Measurements from ENCODE around the gene VTA1. TPM values are rescaled to one million over a fixed set of nuclear protein-coding genes. Genes with fewer than 3 reads are reported as not detected.
"Not testable (repeated sequence)": the region's sequence is repeated elsewhere in the genome, so short reads cannot be mapped to it uniquely, and the experiment has no call there.

Gene VTA1
- total and polyA plus RNA-seq, 2 of the 8 experiments (the other 6 are each of a cell fraction or from before 2014, with no cell fraction given): 63.6 to 67.0 TPM

DNA sequence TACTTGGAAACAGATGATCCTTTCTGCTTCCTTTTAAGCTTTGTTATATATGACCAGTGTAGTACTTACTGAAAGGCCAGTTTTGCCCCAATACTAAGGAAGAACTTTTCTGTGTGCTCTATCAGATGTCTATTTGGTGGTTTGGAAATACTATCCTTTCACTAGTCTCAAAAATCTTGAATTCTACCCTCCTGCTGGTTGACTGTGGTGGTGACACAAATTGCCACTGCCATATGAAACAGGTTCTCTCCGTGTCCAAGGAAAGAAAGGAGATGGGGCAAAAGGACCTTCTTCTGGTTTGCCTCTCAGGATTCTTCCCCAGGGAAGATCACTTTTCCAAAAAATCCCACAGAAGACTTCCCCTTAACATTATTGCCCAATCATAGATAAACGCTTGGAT, 8.2 kb upstream of the VTA1 start (continued):
- TF ChIP-seq, protein P1, sequence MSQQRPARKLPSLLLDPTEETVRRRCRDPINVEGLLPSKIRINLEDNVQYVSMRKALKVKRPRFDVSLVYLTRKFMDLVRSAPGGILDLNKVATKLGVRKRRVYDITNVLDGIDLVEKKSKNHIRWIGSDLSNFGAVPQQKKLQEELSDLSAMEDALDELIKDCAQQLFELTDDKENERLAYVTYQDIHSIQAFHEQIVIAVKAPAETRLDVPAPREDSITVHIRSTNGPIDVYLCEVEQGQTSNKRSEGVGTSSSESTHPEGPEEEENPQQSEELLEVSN (IDR thresholded peaks at IDR 0.05): no peak
- no peak for TF ChIP-seq CHD2 (IDR thresholded peaks at IDR 0.05; ENCODE audit: low read length)
- TF ChIP-seq ZNF274 (IDR thresholded peaks at IDR 0.05; ENCODE audit: borderline replicate concordance, extremely low read depth, low read length): no peak
- TF ChIP-seq HDAC2 (IDR thresholded peaks at IDR 0.05; ENCODE audit: borderline replicate concordance in 1 of 2, low read depth in 2 of 2, low read length in 2 of 2): no peak
- TF ChIP-seq RNF2 (IDR thresholded peaks at IDR 0.05; ENCODE audit: borderline replicate concordance, low read depth, low read length, missing control alignments, poor library complexity, severe bottlenecking): no peak
- no peak for TF ChIP-seq TAF7 (optimal IDR thresholded peaks at IDR 0.05; ENCODE audit: borderline replicate concordance, low read depth, low read length)
- no peak for TF ChIP-seq GTF2F1 (IDR thresholded peaks at IDR 0.05; ENCODE audit: borderline replicate concordance, low read depth, low read length)

DNA sequence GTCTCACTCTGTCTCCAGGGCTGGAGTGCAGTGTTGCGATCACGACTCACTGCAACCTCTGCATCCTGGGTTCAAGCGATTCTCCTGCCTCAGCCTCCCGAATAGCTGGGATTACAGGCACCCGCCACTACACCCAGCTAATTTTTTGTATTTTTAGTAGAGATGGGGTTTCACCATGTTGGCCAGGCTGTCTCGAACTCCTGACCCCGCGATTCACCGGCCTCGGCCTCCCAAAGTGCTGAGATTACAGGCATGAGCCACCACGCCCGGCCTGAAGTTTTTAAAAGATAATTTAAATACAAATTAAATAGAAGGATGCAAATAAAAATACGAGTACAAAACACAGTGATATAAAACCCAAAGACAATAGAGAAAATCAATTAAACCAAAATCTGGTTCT, 5.5 kb upstream of the VTA1 start:
- WGBS, 2 experiments (ENCODE audit: extremely low coverage in 1 of 2, insufficient coverage in 1 of 2, insufficient read length in 1 of 2, insufficient replicate concordance in 2 of 2, low coverage in 1 of 2, low lambda C conversion rate in 2 of 2, missing lambda C conversion rate in 1 of 2): 91% methylated on average over 13 of the region's 13 CpGs; no CpG with 5 or more reads in 1 of the 2 experiments
- H3K4me1 ChIP-seq (replicated peaks in 1 of 4; ENCODE audit: control insufficient read depth in 3 of 4, insufficient read depth in 4 of 4, low read length in 3 of 4); H3K9me3 ChIP-seq (ENCODE audit: insufficient read depth in 2 of 2, low read depth in 1 of 2, low read length in 1 of 2); H3K79me2 ChIP-seq (ENCODE audit: control insufficient read depth in 1 of 2, insufficient read depth in 2 of 2, low read length in 2 of 2); H2BK15ac ChIP-seq (ENCODE audit: low read length); FAIRE-seq; H3K14ac ChIP-seq (ENCODE audit: insufficient read length); H3K56ac ChIP-seq (replicated peaks; ENCODE audit: insufficient read length, low read depth, low read length); H3K79me1 ChIP-seq (ENCODE audit: low read depth, low read length); H2BK120ac ChIP-seq (replicated peaks; ENCODE audit: low read depth, low read length); H4K8ac ChIP-seq (ENCODE audit: extremely low read depth, insufficient read depth, low read length); H3K27ac ChIP-seq (ENCODE audit: low read depth, low read length); POLR2A ChIA-PET (ENCODE audit: partially characterized antibody); DNase-seq (ENCODE audit: low read depth in 1 of 2, low spot score in 2 of 2); H3K23ac ChIP-seq (ENCODE audit: insufficient read length); H4K91ac ChIP-seq (replicated peaks; ENCODE audit: insufficient read length, low read length); H4K20me1 ChIP-seq (replicated peaks in 1 of 2; ENCODE audit: control insufficient read depth in 1 of 2, insufficient read depth in 2 of 2, low read length in 2 of 2); H2BK20ac ChIP-seq (ENCODE audit: low read length); H3K4me2 ChIP-seq (ENCODE audit: insufficient read depth in 1 of 2, low read depth in 2 of 2, low read length in 2 of 2); H2AK5ac ChIP-seq (ENCODE audit: low read depth, low read length); H4K5ac ChIP-seq (ENCODE audit: insufficient read length, low read depth, low read length); H3K18ac ChIP-seq (ENCODE audit: extremely low read depth, low read length); H3K36me3 ChIP-seq (ENCODE audit: control insufficient read depth in 2 of 4, insufficient read depth in 4 of 4, low read length in 3 of 4); H3K4me3 ChIP-seq (ENCODE audit: extremely low read depth in 1 of 4, insufficient read depth in 2 of 4, low read depth in 3 of 4, low read length in 4 of 4); H3K23me2 ChIP-seq (ENCODE audit: low read depth, low read length); H2BK5ac ChIP-seq (ENCODE audit: low read depth, low read length); CTCF ChIA-PET (ENCODE audit: partially characterized antibody); H3K9ac ChIP-seq (replicated peaks in 1 of 4; ENCODE audit: extremely low read depth in 1 of 4, low read depth in 3 of 4, low read length in 3 of 4); H2BK12ac ChIP-seq (ENCODE audit: low read depth, low read length); H3K4ac ChIP-seq (replicated peaks; ENCODE audit: insufficient read length, low read depth, low read length); H2AFZ ChIP-seq (ENCODE audit: low read length); H3K27me3 ChIP-seq (replicated peaks in 1 of 4; ENCODE audit: control insufficient read depth in 3 of 4, extremely low read depth in 1 of 4, insufficient read depth in 3 of 4, low read length in 3 of 4): not testable (repeated sequence)

Measured in H1 (cell line).